CD4-positive, alpha-beta T cell (primary cell): Measurements from ENCODE around the gene RASA3. TPM values are rescaled to one million over a fixed set of nuclear protein-coding genes. Genes with fewer than 3 reads are reported as not detected.

Experiments used
- ATAC-seq: fragments of 200-7000 bp; cut with Tn5 transposase; one replicate; pipeline ENCODE4 v1.10.0; 2022; ENCODE audit warnings: mild to moderate bottlenecking; ENCODE audit not compliant: poor library complexity
- CTCF ChIA-PET: fragments of 350-600 bp; sonication (Branson Sonifier 250); formaldehyde crosslinking; loops from one replicate; lab custom pipeline; 2021; ENCODE audit warnings: antibody characterized with exemption, inconsistent platforms; lab: Charles Lee
- POLR2A ChIA-PET: fragments of 350-600 bp; sonication (Branson Sonifier 250); formaldehyde crosslinking; loops from one replicate; lab custom pipeline; 2021; ENCODE audit warnings: antibody characterized with exemption, inconsistent platforms; lab: Charles Lee
- DNase-seq, 14 experiments: peaks; one replicate each; pipeline ENCODE4 v3.0.0-alpha.2; 2013 to 2020; ENCODE audit warnings: mixed read lengths in 2 of 14
- H3K27ac ChIP-seq, 2 donors: one replicate each; pipeline versions ENCODE4 v1.5.1 to v1.7.0; 2013; ENCODE audit warnings: low read length in 2 of 2, low read depth in 1 of 2, mild to moderate bottlenecking in 1 of 2
- H3K27me3 ChIP-seq, 2 experiments: 1 replicate in 1 of 2; 2 replicates in 1 of 2; pipeline versions ENCODE4 v1.6.1 to v1.7.0; 2013; ENCODE audit warnings: low read length in 2 of 2, control low read depth in 1 of 2, mild to moderate bottlenecking in 1 of 2, moderate library complexity in 1 of 2; ENCODE audit not compliant: insufficient read depth in 2 of 2, control insufficient read depth in 1 of 2
- H3K36me3 ChIP-seq: one replicate; pipeline ENCODE4 v1.6.1; 2013; ENCODE audit warnings: low read length, control low read depth; ENCODE audit not compliant: insufficient read depth
- H3K4me1 ChIP-seq: one replicate; pipeline ENCODE4 v1.6.1; 2013; ENCODE audit warnings: low read length, control low read depth; ENCODE audit not compliant: insufficient read depth
- H3K4me3 ChIP-seq: one replicate; pipeline ENCODE4 v1.5.1; 2013; ENCODE audit warnings: mild to moderate bottlenecking, low read length, moderate library complexity
- H3K9me3 ChIP-seq, 2 experiments: 1 replicate in 1 of 2; 2 replicates in 1 of 2; pipeline versions ENCODE4 v1.6.1 to v1.7.0; 2013; ENCODE audit warnings: low read length in 2 of 2, mild to moderate bottlenecking in 2 of 2, control low read depth in 1 of 2, moderate library complexity in 1 of 2; ENCODE audit not compliant: control insufficient read depth in 1 of 2, insufficient read depth in 1 of 2
- H3K27ac Mint-ChIP-seq: one replicate; pipeline ENCODE4 v1.8.0; 2020; ENCODE audit warnings: mixed read lengths
- H3K27me3 Mint-ChIP-seq: one replicate; pipeline ENCODE4 v1.8.0; 2021; ENCODE audit warnings: mixed read lengths
- H3K36me3 Mint-ChIP-seq: one replicate; pipeline ENCODE4 v1.8.0; 2021; ENCODE audit warnings: low read depth, mixed read lengths
- H3K4me1 Mint-ChIP-seq: one replicate; pipeline ENCODE4 v1.8.0; 2021; ENCODE audit warnings: low read depth, mixed read lengths
- H3K4me3 Mint-ChIP-seq: one replicate; pipeline ENCODE4 v1.8.0; 2020; ENCODE audit warnings: mild to moderate bottlenecking, mixed read lengths
- H3K9me3 Mint-ChIP-seq: one replicate; pipeline ENCODE4 v1.8.0; 2020; ENCODE audit warnings: mixed read lengths
- intact Hi-C, 2 experiments: fragments of 100-400 bp; cut with DNase I in 1 of 2; cut with micrococcal nuclease in 1 of 2; formaldehyde crosslinking; loops; one replicate each; pipeline versions ENCODE4 v1.15.1 to v1.9.0; 2023 to 2025; cut with DNase I, micrococcal nuclease
- total RNA-seq, 174 experiments: library from RNA in 2 of 174; stranded (reverse) in 2 of 174; gene quantifications; one replicate each; pipeline ENCODE4 v1.2.3 and lab custom pipeline; 2021 to 2026
- TF ChIP-seq, protein P1 (sequence below): fragments of 200-600 bp; IDR thresholded peaks from one replicate; pipeline ENCODE4 v1.8.0; 2022; ENCODE audit warnings: antibody characterized with exemption, mild to moderate bottlenecking

The RASA3 gene
- total RNA-seq, 2 experiments from 2014 or later = 181 to 184 TPM

DNA sequence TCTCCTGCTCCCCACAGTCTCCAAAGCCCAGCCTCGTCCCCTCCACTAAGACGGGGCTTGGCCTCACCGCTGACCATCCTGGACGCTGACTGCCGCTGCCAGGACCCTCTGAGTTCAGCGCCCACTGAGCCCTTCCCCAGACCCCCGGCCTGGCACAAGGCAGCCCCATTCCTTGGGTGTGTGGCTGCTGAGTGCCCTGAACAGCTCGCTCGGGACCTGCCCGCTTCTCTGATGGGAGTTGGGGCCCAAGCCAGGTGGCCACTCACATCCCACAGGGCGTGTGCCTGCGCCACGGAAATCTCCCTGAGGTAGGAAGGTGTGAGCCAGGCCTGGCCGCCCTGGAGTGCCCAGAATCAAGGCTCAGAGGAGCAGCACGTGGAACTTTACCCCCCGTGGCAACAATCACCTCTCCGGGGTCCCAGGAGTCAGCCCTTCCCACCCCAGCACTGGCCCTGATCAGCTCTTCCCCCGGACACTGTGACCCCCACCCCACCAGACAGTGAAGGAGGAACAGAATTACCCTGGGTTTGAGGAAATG, 179.4 kb downstream of the RASA3 start:
- ChIA-PET POLR2A (no interaction called here), CTCF (no interaction called here)
- Histone ChIP-seq H3K27ac (no peak overlapping the region), H3K9me3 (peaks cover 0 to 30% of the 10 kb centered on the region in 2 experiments), H3K4me1 (peaks cover 13% of the 10 kb centered on the region), H3K4me3 (no peak overlapping the region), H3K36me3 (peaks cover 31% of the 10 kb centered on the region), H3K27me3 (no peaks in the 10 kb centered on the region)
- Mint-ChIP-seq H3K4me3 (no peak overlapping the region), H3K4me1 (no peaks in the 10 kb centered on the region), H3K27me3 (no peaks in the 10 kb centered on the region), H3K27ac (no peak overlapping the region), H3K9me3 (no peaks in the 10 kb centered on the region), H3K36me3 (peaks cover 43% of the 10 kb centered on the region)
- intact Hi-C loops = no loop called here
- ATAC-seq = no peak
- DNase-seq = no peak
- TF ChIP-seq, protein P1, sequence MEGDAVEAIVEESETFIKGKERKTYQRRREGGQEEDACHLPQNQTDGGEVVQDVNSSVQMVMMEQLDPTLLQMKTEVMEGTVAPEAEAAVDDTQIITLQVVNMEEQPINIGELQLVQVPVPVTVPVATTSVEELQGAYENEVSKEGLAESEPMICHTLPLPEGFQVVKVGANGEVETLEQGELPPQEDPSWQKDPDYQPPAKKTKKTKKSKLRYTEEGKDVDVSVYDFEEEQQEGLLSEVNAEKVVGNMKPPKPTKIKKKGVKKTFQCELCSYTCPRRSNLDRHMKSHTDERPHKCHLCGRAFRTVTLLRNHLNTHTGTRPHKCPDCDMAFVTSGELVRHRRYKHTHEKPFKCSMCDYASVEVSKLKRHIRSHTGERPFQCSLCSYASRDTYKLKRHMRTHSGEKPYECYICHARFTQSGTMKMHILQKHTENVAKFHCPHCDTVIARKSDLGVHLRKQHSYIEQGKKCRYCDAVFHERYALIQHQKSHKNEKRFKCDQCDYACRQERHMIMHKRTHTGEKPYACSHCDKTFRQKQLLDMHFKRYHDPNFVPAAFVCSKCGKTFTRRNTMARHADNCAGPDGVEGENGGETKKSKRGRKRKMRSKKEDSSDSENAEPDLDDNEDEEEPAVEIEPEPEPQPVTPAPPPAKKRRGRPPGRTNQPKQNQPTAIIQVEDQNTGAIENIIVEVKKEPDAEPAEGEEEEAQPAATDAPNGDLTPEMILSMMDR = no peak

DNA sequence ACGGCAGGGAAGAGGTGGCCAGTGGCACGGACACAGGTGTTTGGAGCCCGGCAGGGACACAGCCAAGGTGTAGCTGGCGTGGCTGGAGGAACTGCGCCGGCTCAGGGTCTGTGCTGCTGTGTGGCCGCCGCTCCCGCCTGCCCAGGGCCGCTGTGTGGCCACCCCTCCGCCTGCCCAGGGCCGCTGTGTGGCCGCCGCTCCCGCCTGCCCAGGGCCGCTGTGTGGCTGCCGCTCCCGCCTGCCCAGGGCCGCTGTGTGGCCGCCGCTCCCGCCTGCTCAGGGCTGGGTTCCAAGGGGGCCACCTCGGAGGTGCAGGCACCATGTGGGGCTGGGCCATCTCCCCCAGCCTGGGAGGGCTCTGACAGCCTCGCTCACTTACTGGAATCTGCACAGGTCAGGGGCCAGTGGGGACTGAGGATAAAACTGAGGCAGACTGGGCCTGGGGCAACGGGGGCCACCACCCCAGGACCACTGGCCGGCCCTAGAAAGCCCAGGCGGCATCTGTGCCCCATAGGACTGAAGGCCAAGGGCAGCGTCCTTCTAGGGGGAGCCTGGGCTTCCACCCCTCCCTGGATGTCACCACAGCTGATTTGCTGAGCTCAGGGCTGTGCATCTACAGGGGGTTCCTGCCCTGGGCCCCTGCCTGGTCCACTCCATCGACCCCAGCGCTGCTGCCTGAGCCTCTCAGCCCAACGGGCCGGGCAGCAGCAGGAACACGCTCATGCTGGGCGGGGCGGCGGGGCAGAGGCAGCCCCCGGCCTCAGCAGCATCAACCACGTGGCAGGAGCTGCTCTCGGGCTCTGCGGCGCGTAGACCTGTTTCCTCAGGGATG, 180.1 kb downstream of the RASA3 start:
- no peaks in the 10 kb centered on the region for H3K9me3 Mint-ChIP-seq
- H3K36me3 ChIP-seq = peaks cover 31% of the 10 kb centered on the region
- ChIA-PET POLR2A (no interaction called here), CTCF (no interaction called here)
- peaks cover 0 to 30% of the 10 kb centered on the region in 2 experiments for H3K9me3 ChIP-seq
- peaks cover 44% of the 10 kb centered on the region for H3K36me3 Mint-ChIP-seq
- no peak overlapping the region for H3K27ac ChIP-seq
- intact Hi-C loops = no loop called here
- no peaks in the 10 kb centered on the region for H3K27me3 Mint-ChIP-seq
- TF ChIP-seq, protein P1 = no peak
- ATAC-seq (no peak), DNase-seq (no peak)
- H3K4me1 Mint-ChIP-seq = no peaks in the 10 kb centered on the region
- H3K4me3 Mint-ChIP-seq = no peak overlapping the region
- H3K27ac Mint-ChIP-seq = peak overlapping the region; percentile 27
- H3K4me1 ChIP-seq = peaks cover 13% of the 10 kb centered on the region
- no peaks in the 10 kb centered on the region for H3K27me3 ChIP-seq
- H3K4me3 ChIP-seq = no peak overlapping the region

DNA sequence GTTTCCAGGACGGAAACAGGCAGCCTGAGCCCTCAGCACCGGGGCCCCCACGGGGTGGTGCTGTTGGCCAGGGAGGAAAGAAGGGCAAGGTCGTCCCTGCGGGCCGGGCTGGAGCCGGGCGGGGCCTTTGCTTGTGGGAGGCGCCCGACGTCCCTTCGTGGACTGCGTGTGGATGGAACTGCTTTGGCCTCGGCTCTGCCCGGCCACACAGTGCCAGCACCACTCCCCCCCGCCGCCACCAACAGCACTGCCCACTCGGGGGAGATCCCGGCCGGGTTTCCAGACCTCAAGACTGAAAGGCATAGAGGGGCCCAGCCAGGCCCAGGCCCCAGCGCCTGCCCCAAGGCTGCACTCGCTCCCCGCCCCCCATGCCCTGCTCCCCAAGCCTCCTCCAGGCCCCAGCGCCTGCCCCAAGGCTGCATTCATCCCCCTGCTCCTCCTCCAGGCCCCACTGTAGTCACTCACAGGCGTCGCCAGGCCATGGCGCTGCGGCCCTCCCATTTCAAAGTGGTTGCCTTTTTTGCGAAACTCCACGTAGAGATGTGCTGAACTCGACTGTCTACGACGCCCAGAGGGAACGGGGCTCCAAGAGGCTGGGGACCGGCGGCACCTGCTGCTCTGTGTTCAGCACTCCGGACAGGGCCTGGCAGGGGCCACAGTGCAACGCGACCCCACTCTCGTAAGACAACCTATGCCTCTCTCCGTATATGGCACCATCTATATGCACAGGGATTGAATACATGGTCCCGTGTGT, 181.0 kb downstream of the RASA3 start:
- Mint-ChIP-seq H3K27me3 (no peaks in the 10 kb centered on the region), H3K27ac (peak overlapping the region; percentile 27), H3K4me1 (no peaks in the 10 kb centered on the region), H3K36me3 (peaks cover 36% of the 10 kb centered on the region), H3K4me3 (no peak overlapping the region), H3K9me3 (no peaks in the 10 kb centered on the region)
- H3K4me1 ChIP-seq = peaks cover 13% of the 10 kb centered on the region
- TF ChIP-seq, protein P1 = no peak
- no peak overlapping the region for H3K27ac ChIP-seq
- peaks cover 31% of the 10 kb centered on the region for H3K36me3 ChIP-seq
- intact Hi-C loops = loop anchor here in 1 of 2 experiments (2.0 kb wide), 1 partner anchor 275 kb away; no protein-coding TSS in a partner anchor
- peaks cover 0 to 25% of the 10 kb centered on the region in 2 experiments for H3K9me3 ChIP-seq
- no peaks in the 10 kb centered on the region for H3K27me3 ChIP-seq
- no peak overlapping the region for H3K4me3 ChIP-seq
- peak in 13 of 14 experiments; percentile 15 to 73 (median 41) for DNase-seq
- CTCF ChIA-PET = no interaction called here
- POLR2A ChIA-PET = no interaction called here
- peak; percentile 73 for ATAC-seq
